Endothelial cell of umbilical vein (primary cell): ENCODE measurements around the gene BCAN. TPM values are rescaled to one million over a fixed set of nuclear protein-coding genes. Genes with fewer than 3 reads are reported as not detected.

Experiments used
- BruUV-seq: library from RNA; stranded (reverse); fragments of 400-500 nt; replicated peaks from 2 replicates; lab custom pipeline; 2021; lab: Mats Ljungman, UMichigan
- CTCF ChIA-PET: fragments of 300-600, 350-600 bp; sonication (Branson Sonifier 250); formaldehyde crosslinking; loops from one replicate; lab custom pipeline; 2021; ENCODE audit warnings: antibody characterized with exemption, inconsistent platforms; lab: Charles Lee
- POLR2A ChIA-PET: fragments of 300-600, 350-600 bp; sonication (Branson Sonifier 250); formaldehyde crosslinking; loops from one replicate; lab custom pipeline; 2021; ENCODE audit warnings: antibody characterized with exemption, inconsistent platforms; lab: Charles Lee
- DNase-seq: peaks from one replicate; pipeline ENCODE4 v3.0.0-alpha.2; 2011; ENCODE audit warnings: low read depth, low spot score
- FAIRE-seq: peaks from 2 replicates; lab custom pipeline; 2011; peaks lifted over from hg19 to GRCh38; lab: Jason Lieb, UNC
- H2AFZ ChIP-seq: 2 replicates; pipeline ENCODE4 v1.6.0; 2012; ENCODE audit warnings: low read depth, low read length, control low read depth, inconsistent platforms
- H3K27ac ChIP-seq: 2 replicates; pipeline ENCODE4 v1.5.1; 2011; ENCODE audit warnings: low read depth, mild to moderate bottlenecking, control low read depth, low read length, moderate library complexity; ENCODE audit not compliant: insufficient read depth
- H3K27me3 ChIP-seq, 2 experiments: 2 replicates each; pipeline versions ENCODE4 v1.6.0 to v1.6.1; 2011; ENCODE audit warnings: low read length in 2 of 2, mixed read lengths in 1 of 2; ENCODE audit not compliant: control insufficient read depth in 2 of 2, insufficient read depth in 2 of 2
- H3K36me3 ChIP-seq, 2 experiments: 2 replicates in 1 of 2; 3 replicates in 1 of 2; pipeline ENCODE4 v1.5.1; 2011; ENCODE audit warnings: low read length in 2 of 2, mild to moderate bottlenecking in 1 of 2, moderate library complexity in 1 of 2; ENCODE audit not compliant: control insufficient read depth in 2 of 2, insufficient read depth in 2 of 2; ENCODE audit errors: extremely low read depth in 1 of 2
- H3K4me1 ChIP-seq: 3 replicates; pipeline ENCODE4 v1.5.1; 2011; ENCODE audit warnings: mild to moderate bottlenecking, low read length; ENCODE audit not compliant: control insufficient read depth, insufficient read depth; ENCODE audit errors: extremely low read depth
- H3K4me2 ChIP-seq: 2 replicates; pipeline ENCODE4 v1.6.1; 2011; ENCODE audit warnings: low read length, control low read depth, mixed read lengths; ENCODE audit not compliant: insufficient read depth
- H3K4me3 ChIP-seq, 3 experiments: fragments of 200-600 bp in 1 of 3; sonication (generic), shearing (Covaris generic) in 1 of 3; replicated peaks in 1 of 3; 2 replicates each; pipeline ENCODE4 v1.5.1; 2011 to 2016; ENCODE audit warnings: control low read depth in 3 of 3, low read length in 3 of 3, mild to moderate bottlenecking in 2 of 3, inconsistent platforms in 1 of 3, low read depth in 1 of 3, moderate library complexity in 1 of 3; ENCODE audit not compliant: insufficient read depth in 1 of 3
- H3K79me2 ChIP-seq: 2 replicates; pipeline ENCODE4 v1.6.0; 2012; ENCODE audit warnings: low read length, inconsistent platforms; ENCODE audit not compliant: control insufficient read depth, insufficient read depth
- H3K9ac ChIP-seq: replicated peaks from 2 replicates; pipeline ENCODE3; 2011; ENCODE audit warnings: low read length, control low read depth; ENCODE audit not compliant: insufficient read depth; ENCODE audit errors: extremely low read depth
- H3K9me1 ChIP-seq: replicated peaks from 3 replicates; pipeline ENCODE4 v1.6.0; 2011; ENCODE audit warnings: mild to moderate bottlenecking, low read length; ENCODE audit not compliant: control insufficient read depth, insufficient read depth; ENCODE audit errors: extremely low read depth
- H3K9me3 ChIP-seq: replicated peaks from 2 replicates; pipeline ENCODE4 v1.5.1; 2012; ENCODE audit warnings: low read length, inconsistent platforms; ENCODE audit not compliant: control insufficient read depth, insufficient read depth
- H4K20me1 ChIP-seq: replicated peaks from 2 replicates; pipeline ENCODE3; 2011; ENCODE audit warnings: mild to moderate bottlenecking, low read length; ENCODE audit not compliant: control insufficient read depth, insufficient read depth; ENCODE audit errors: extremely low read depth
- CTCF ChIP-seq, 2 donors: IDR thresholded peaks; 1 replicate in 1 of 2; 2 replicates in 1 of 2; pipeline ENCODE4 v1.5.1; 2011; ENCODE audit warnings: low read length in 2 of 2, mild to moderate bottlenecking in 2 of 2, moderate library complexity in 2 of 2, control low read depth in 1 of 2, inconsistent platforms in 1 of 2, low read depth in 1 of 2; ENCODE audit not compliant: insufficient read depth in 1 of 2; ENCODE audit errors: extremely low read depth in 1 of 2
- EZH2 ChIP-seq: IDR thresholded peaks from 2 replicates; pipeline ENCODE4 v1.6.1; 2012; ENCODE audit warnings: borderline replicate concordance, low read depth, mild to moderate bottlenecking, moderate library complexity, low read length, inconsistent platforms; ENCODE audit not compliant: severe bottlenecking
- FOS ChIP-seq: IDR thresholded peaks from 2 replicates; pipeline ENCODE4 v1.6.1; 2011; ENCODE audit warnings: mild to moderate bottlenecking, low read length, moderate library complexity, borderline replicate concordance; ENCODE audit not compliant: insufficient read depth
- GATA2 ChIP-seq: IDR thresholded peaks from 2 replicates; pipeline ENCODE4 v1.7.0; 2011; ENCODE audit warnings: low read depth, mild to moderate bottlenecking, moderate library complexity, mixed read lengths, low read length; ENCODE audit not compliant: insufficient read length, insufficient read depth
- JUN ChIP-seq: IDR thresholded peaks from 2 replicates; pipeline ENCODE4 v1.6.1; 2011; ENCODE audit warnings: borderline replicate concordance, low read depth; ENCODE audit not compliant: insufficient read length, insufficient read depth
- MAX ChIP-seq: IDR thresholded peaks from 2 replicates; pipeline ENCODE4 v1.6.1; 2011; ENCODE audit not compliant: insufficient read depth, insufficient read length
- MYC ChIP-seq: IDR thresholded peaks from one replicate; pipeline ENCODE4 v1.6.1; 2011; ENCODE audit warnings: mild to moderate bottlenecking, low read depth, low read length
- POLR2A ChIP-seq: IDR thresholded peaks from 2 replicates; pipeline ENCODE4 v1.6.1; 2012; ENCODE audit warnings: low read depth, mild to moderate bottlenecking, control low read depth, low read length
- POLR2AphosphoS5 ChIP-seq: IDR thresholded peaks from 2 replicates; pipeline ENCODE4 v1.6.1; 2012; ENCODE audit warnings: low read depth, mild to moderate bottlenecking, control low read depth, low read length, moderate library complexity; ENCODE audit not compliant: insufficient read depth
- dilution Hi-C: fragments of 300-500 bp; cut with MboI; formaldehyde crosslinking; loops from one replicate; pipeline ENCODE4 v1.15.0; 2019; ENCODE audit warnings: low sequenced_read_pairs; ENCODE audit not compliant: extremely low pct_ligation_motif_present
- intact Hi-C: fragments of 100-400 bp; cut with micrococcal nuclease; formaldehyde crosslinking; loops from one replicate; pipeline ENCODE4 v1.10.0; 2022
- polyA plus RNA-seq, 4 experiments: library from polyadenylated mRNA; depleted of rRNA in 3 of 4; stranded (reverse) in 3 of 4; unstranded in 1 of 4; fragments of >200 nt; gene quantifications; 2 replicates each; pipeline versions ENCODE4 v1.2.1 to v1.2.3, GENCODE V29; 2011 to 2012; ENCODE audit warnings: missing spikeins in 1 of 4
- total RNA-seq: library from RNA; stranded (reverse); gene quantifications from 2 replicates; pipeline ENCODE4 v1.2.3, GENCODE V29; 2021

The BCAN gene
- total and polyA plus RNA-seq, 2 donors (not counting 3 experiments of a cell fraction or from before 2014, with no cell fraction given), result 0.15 TPM; not detected in 1

- dilution Hi-C loops, result no loop called here
- TF ChIP-seq POLR2A (no peak), MYC (no peak), GATA2 (no peak), FOS (no peak), MAX (no peak), POLR2AphosphoS5 (no peak)
- ChIA-PET POLR2A (no interaction called here), CTCF (interaction anchor here (0.7 to 4.9 kb wide), 3 partner anchors 12 to 148 kb away, joined by 3 to 32 read pairs (median 4); no protein-coding TSS in a partner anchor)
- Histone ChIP-seq H4K20me1 (no peaks in the 10 kb centered on the region), H3K27me3 (no peaks in the 10 kb centered on the region), H3K36me3 (peaks cover 0 to 34% of the 10 kb centered on the region in 2 experiments), H3K9me3 (no peaks in the 10 kb centered on the region), H3K27ac (no peak overlapping the region), H2AFZ (no peak overlapping the region), H3K4me2 (no peak overlapping the region), H3K4me1 (peaks cover 17% of the 10 kb centered on the region), H3K4me3 (no peak overlapping the region), H3K79me2 (peaks cover 8% of the 10 kb centered on the region), H3K9me1 (no peaks in the 10 kb centered on the region), H3K9ac (no peak overlapping the region)
- BruUV-seq, result no TSS peak
- no peak for FAIRE-seq
- intact Hi-C loops, result loop anchor here (5.0 kb wide), 1 partner anchor 92 kb away; the partner anchor contains the start of gene MEF2D
- DNase-seq, result no peak
These were observed 47.7 kb upstream of the BCAN start for GRCh38 chr1:156594190-156594589.

DNA sequence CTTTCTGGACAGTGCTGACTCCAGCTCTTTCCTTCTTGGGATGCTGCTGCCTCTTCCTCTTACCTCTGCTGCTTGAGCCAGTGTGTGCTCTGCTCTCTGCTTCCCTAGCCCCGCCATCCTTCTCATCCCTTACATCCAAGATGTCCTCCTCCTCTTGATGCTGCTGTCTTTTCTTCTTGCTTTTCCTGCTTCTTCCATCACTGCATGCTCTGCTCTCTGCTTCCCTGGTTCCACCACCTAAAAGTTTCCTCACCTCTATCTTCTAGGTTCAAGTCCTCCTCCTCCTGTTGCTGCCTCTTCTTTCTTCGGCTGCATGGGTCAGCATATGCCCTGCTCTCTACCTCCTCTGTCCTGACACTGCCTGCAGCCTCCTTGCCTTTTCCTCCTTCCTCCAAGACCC lies 46.9 kb upstream of the BCAN start:
- no peak for TF ChIP-seq FOS
- no peak for TF ChIP-seq EZH2
- no peak for TF ChIP-seq MYC
- TF ChIP-seq CTCF (IDR thresholded peaks at IDR 0.05; ENCODE audit: extremely low read depth in 1 of 2, insufficient read depth in 1 of 2, low read depth in 1 of 2, low read length in 2 of 2), result no peak
- TF ChIP-seq POLR2A, result no peak
- TF ChIP-seq GATA2, result no peak
- no peak for TF ChIP-seq POLR2AphosphoS5
- TF ChIP-seq JUN, result no peak

More for the DNA sequence above, 46.9 kb upstream of the BCAN start:
- Histone ChIP-seq H4K20me1 (no peaks in the 10 kb centered on the region), H3K27ac (no peak overlapping the region), H3K4me3 (no peak overlapping the region), H3K36me3 (peaks cover 0 to 34% of the 10 kb centered on the region in 2 experiments), H3K9me3 (no peaks in the 10 kb centered on the region), H3K9ac (no peak overlapping the region), H3K27me3 (no peaks in the 10 kb centered on the region), H2AFZ (no peak overlapping the region), H3K79me2 (peaks cover 11% of the 10 kb centered on the region), H3K9me1 (no peaks in the 10 kb centered on the region), H3K4me2 (no peak overlapping the region), H3K4me1 (peaks cover 17% of the 10 kb centered on the region)
- intact Hi-C loops, result no loop called here
- DNase-seq (no peak), FAIRE-seq (no peak)
- no TSS peak for BruUV-seq
- dilution Hi-C loops, result no loop called here
- POLR2A ChIA-PET, result no interaction called here
- CTCF ChIA-PET, result interaction anchor here (4.9 kb wide), 1 partner anchor 13 kb away, joined by 32 read pairs; no protein-coding TSS in a partner anchor
